Common myeloid progenitor, CD34-positive (primary cell): ENCODE results near the gene TAX1BP3.

Source experiments
- CTCF ChIA-PET: fragments of 350-600 bp; sonication (Branson Sonifier 250); formaldehyde crosslinking; loops from one replicate; lab custom pipeline; 2021; ENCODE audit warnings: antibody characterized with exemption; lab: Charles Lee
- POLR2A ChIA-PET: fragments of 350-600 bp; sonication (Branson Sonifier 250); formaldehyde crosslinking; loops from one replicate; lab custom pipeline; 2021; ENCODE audit warnings: antibody characterized with exemption; lab: Charles Lee
- DNase-seq, 3 donors: peaks; one replicate each; pipeline versions ENCODE4 v3.0.0 to v3.0.0-alpha.2; 2013
- H3K27ac ChIP-seq, 2 experiments: 1 replicate in 1 of 2; 2 replicates in 1 of 2; pipeline ENCODE4 v1.7.0; 2013; ENCODE audit warnings: inconsistent platforms in 2 of 2, low read length in 2 of 2, mild to moderate bottlenecking in 2 of 2, low read depth in 1 of 2, moderate library complexity in 1 of 2; ENCODE audit not compliant: severe bottlenecking in 2 of 2, insufficient read depth in 1 of 2, poor library complexity in 1 of 2
- H3K27me3 ChIP-seq, 5 experiments: replicated peaks in 2 of 5; 1 replicate in 3 of 5; 2 replicates in 2 of 5; pipeline versions ENCODE4 v1.6.1 to v1.7.0; 2013; ENCODE audit warnings: low read length in 4 of 5, mild to moderate bottlenecking in 2 of 5, moderate library complexity in 2 of 5, inconsistent platforms in 1 of 5; ENCODE audit not compliant: insufficient read depth in 5 of 5, control insufficient read depth in 4 of 5
- H3K36me3 ChIP-seq, 4 experiments: 1 replicate in 2 of 4; 2 replicates in 2 of 4; pipeline versions ENCODE4 v1.6.1 to v1.7.0; 2013; ENCODE audit warnings: low read length in 3 of 4, control low read depth in 1 of 4, mild to moderate bottlenecking in 1 of 4; ENCODE audit not compliant: control insufficient read depth in 4 of 4, insufficient read depth in 4 of 4
- H3K4me1 ChIP-seq, 4 experiments: 1 replicate in 3 of 4; 2 replicates in 1 of 4; pipeline versions ENCODE4 v1.6.1 to v1.7.1; 2013; ENCODE audit warnings: low read length in 3 of 4, mild to moderate bottlenecking in 3 of 4, control low read depth in 1 of 4, inconsistent platforms in 1 of 4, moderate library complexity in 1 of 4; ENCODE audit not compliant: control insufficient read depth in 4 of 4, insufficient read depth in 4 of 4; ENCODE audit errors: control extremely low read depth in 1 of 4
- H3K4me3 ChIP-seq, 7 experiments: 1 replicate in 4 of 7; 2 replicates in 3 of 7; pipeline versions ENCODE4 v1.5.1 to v1.7.0; 2013; ENCODE audit warnings: mild to moderate bottlenecking in 7 of 7, low read length in 6 of 7, moderate library complexity in 6 of 7, inconsistent platforms in 2 of 7, low read depth in 2 of 7, control low read depth in 1 of 7; ENCODE audit not compliant: insufficient read depth in 4 of 7, control insufficient read depth in 1 of 7; ENCODE audit errors: extremely low read depth in 1 of 7
- H3K9me3 ChIP-seq, 5 experiments: 1 replicate in 4 of 5; 2 replicates in 1 of 5; pipeline versions ENCODE4 v1.6.1 to v1.7.1; 2013; ENCODE audit warnings: low read length in 4 of 5, mild to moderate bottlenecking in 2 of 5, inconsistent platforms in 1 of 5, low read depth in 1 of 5, moderate library complexity in 1 of 5; ENCODE audit not compliant: control insufficient read depth in 4 of 5, insufficient read depth in 2 of 5; ENCODE audit errors: control extremely low read depth in 1 of 5
- WGBS: methylation state at CpG from one replicate; pipeline ENCODE4 v1.1.5; 2013; ENCODE audit not compliant: insufficient coverage; 5-methylcytosine and 5-hydroxymethylcytosine counted together

TAX1BP3 gene

GRCh38 chr17:3621146-3621720, 47.1 kb downstream of the TAX1BP3 start:
- Histone ChIP-seq H3K36me3 (peaks cover 24 to 77% (median 49%) of the 10 kb centered on the region in 4 experiments), H3K27me3 (no peaks in the 10 kb centered on the region)
- 96% methylated on average over 7 of the region's 8 CpGs for WGBS

GRCh38 chr17:3615160-3615870, 53.1 kb downstream of the TAX1BP3 start:
- Histone ChIP-seq H3K4me3 (no peak overlapping the region), H3K36me3 (peaks cover 16 to 73% (median 46%) of the 10 kb centered on the region in 4 experiments), H3K27ac (no peak overlapping the region), H3K27me3 (no peaks in the 10 kb centered on the region), H3K9me3 (peaks cover 1 to 21% (median 7%) of the 10 kb centered on the region in 5 experiments), H3K4me1 (no peaks in the 10 kb centered on the region)
- no peak for DNase-seq
- CTCF ChIA-PET = no interaction called here
- POLR2A ChIA-PET = no interaction called here
- WGBS = 97% methylated on average over 16 of the region's 18 CpGs

More at GRCh38 chr17:3621146-3621720, 47.1 kb downstream of the TAX1BP3 start:
- DNase-seq = no peak
- peaks cover 1 to 21% (median 7%) of the 10 kb centered on the region in 5 experiments for H3K9me3 ChIP-seq
- POLR2A ChIA-PET = interaction anchor here (0.5 kb wide), 1 partner anchor 759 kb away, joined by 3 read pairs; no protein-coding TSS in a partner anchor
- H3K4me3 ChIP-seq = no peak overlapping the region
- CTCF ChIA-PET = interaction anchor here (0.5 kb wide), 1 partner anchor 798 kb away, joined by 3 read pairs; no protein-coding TSS in a partner anchor
- H3K4me1 ChIP-seq = no peaks in the 10 kb centered on the region
- no peak overlapping the region for H3K27ac ChIP-seq

- ChIA-PET POLR2A (no interaction called here), CTCF (interaction anchor here (0.8 kb wide), 1 partner anchor 30 kb away, joined by 3 read pairs; no protein-coding TSS in a partner anchor)
- no peak for DNase-seq
- H3K27ac ChIP-seq = no peak overlapping the region
- H3K4me1 ChIP-seq = no peaks in the 10 kb centered on the region
- peaks cover 13 to 74% (median 51%) of the 10 kb centered on the region in 4 experiments for H3K36me3 ChIP-seq
- 96% methylated on average over 4 of the region's 6 CpGs for WGBS
- H3K27me3 ChIP-seq = no peaks in the 10 kb centered on the region
- H3K9me3 ChIP-seq = peaks cover 1 to 13% (median 7%) of the 10 kb centered on the region in 5 experiments
- H3K4me3 ChIP-seq = no peak overlapping the region
These were observed 55.3 kb downstream of the TAX1BP3 start for GRCh38 chr17:3613124-3613523.
